Hepatic stellate cell (primary cell): ENCODE data around the gene NDUFB4.
A peak's percentile ranks its signal among the peaks of the same experiment; 100 is the strongest.
"Not testable (repeated sequence)": the region's sequence is repeated elsewhere in the genome, so short reads cannot be mapped to it uniquely, and the experiment has no call there.

ENCODE experiments used
- DNase-seq: peaks from one replicate; pipeline ENCODE4 v3.0.0; 2011; ENCODE audit warnings: low spot score

NDUFB4 gene

GRCh38 chr3:120569222-120570057 lies 26.7 kb upstream of the NDUFB4 start:
- DNase-seq, result no peak

- DNase-seq, result no peak
Observed at GRCh38 chr3:120572027-120572426, 24.1 kb upstream of the NDUFB4 start.

DNA sequence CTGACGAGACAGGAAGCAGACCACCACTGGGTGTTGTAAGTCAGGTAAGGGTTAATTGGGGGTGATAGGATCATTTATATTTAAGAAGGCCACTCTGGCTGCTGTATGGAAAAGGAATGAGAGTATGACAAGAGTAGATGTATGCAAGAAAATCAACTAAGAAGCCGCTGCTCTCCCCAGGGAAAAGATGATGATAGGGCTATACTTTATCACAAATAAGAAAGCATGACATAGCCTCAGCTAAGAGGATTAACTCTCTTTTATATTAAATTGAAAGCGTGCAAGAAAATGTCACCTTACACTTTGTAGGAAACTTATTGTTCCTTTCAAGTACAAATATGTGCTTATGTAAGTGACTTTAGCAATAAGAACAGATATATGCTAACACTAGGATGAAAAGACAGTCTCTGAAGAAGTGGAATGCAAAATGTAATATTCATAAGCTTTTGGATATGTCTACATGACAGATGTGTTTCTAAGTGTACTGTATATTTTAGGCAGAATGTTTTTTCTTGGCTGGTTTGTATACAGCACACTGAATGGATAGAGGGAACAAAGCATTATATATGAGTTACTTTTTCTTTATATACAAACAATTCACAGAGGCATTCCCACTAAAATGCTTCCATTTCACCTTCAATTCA lies 8.7 kb upstream of the NDUFB4 start:
- DNase-seq, result no peak

GRCh38 chr3:120595788-120596115 lies 384 bp upstream of the NDUFB4 start:
- no peak for DNase-seq

- no peak for DNase-seq
Observed at GRCh38 chr3:120596853-120597223, 702 bp downstream of the NDUFB4 start.

- DNase-seq, result no peak
Observed at GRCh38 chr3:120597445-120598049, 1.4 kb downstream of the NDUFB4 start.

DNA sequence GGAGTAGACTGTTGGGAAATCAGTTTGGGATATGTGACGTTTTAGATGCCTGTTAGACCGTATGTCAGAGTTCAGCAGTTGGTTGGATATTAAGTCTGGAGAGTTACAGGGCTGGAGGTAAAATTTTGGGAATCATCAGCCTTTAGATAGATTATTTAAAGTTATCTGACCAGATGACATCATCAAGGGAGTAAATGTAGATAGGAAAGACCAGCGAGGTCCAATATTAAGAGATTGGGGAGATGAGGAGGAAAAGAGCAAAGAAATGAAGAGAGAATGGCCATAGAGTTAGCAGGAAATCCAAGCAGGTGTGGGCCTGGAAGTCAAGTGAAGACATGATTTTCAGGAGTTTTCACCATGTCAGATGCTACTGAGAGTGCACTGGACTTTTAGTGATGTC lies 3.1 kb downstream of the NDUFB4 start:
- DNase-seq, result no peak

DNA sequence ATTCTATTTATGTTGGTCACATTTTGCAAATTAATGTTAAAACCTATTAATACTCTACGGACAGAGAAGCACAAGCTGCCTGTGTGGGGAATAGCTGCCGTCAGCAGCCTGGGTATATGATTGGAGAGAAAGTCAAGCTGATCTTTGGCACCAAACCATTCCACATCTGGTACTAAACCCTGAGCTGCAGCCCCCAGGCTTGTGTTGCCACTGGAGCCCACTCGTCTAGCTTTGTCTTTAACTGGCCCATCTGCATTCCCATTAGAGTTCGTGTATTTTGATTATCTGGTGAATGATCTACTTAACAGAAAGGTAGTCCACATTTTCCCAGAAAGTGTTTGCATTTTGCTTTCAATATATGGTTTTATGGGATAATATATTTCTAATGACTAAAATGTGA lies 5.4 kb downstream of the NDUFB4 start:
- DNase-seq, result no peak

DNA sequence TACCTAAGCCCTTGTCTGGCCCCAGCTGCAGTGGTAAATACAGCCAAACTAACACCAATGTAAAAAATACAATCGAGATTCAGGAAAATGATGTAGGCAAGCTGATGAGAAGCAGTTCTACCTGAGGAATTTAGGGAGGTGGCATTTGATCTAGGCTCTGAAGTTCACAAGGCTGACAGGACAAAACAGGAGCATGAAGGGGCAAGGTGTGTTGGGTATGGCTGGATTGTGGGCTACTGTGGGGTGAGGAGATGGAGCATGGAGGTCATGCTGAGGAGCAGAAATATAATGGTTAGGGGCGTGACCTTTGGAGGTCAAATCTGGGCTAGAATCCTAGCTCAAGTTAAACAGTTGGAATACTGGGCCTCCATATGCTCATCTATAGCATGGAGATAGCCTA lies 6.5 kb downstream of the NDUFB4 start:
- no peak for DNase-seq

- no peak for DNase-seq
Observed at GRCh38 chr3:120604382-120604781, 8.2 kb downstream of the NDUFB4 start.

- no peak for DNase-seq
Observed at GRCh38 chr3:120604784-120605183, 8.6 kb downstream of the NDUFB4 start.

- no peak for DNase-seq
Observed at GRCh38 chr3:120608506-120608905, 12.4 kb downstream of the NDUFB4 start.

- no peak for DNase-seq
Observed at GRCh38 chr3:120614765-120615164, 18.6 kb downstream of the NDUFB4 start.

DNA sequence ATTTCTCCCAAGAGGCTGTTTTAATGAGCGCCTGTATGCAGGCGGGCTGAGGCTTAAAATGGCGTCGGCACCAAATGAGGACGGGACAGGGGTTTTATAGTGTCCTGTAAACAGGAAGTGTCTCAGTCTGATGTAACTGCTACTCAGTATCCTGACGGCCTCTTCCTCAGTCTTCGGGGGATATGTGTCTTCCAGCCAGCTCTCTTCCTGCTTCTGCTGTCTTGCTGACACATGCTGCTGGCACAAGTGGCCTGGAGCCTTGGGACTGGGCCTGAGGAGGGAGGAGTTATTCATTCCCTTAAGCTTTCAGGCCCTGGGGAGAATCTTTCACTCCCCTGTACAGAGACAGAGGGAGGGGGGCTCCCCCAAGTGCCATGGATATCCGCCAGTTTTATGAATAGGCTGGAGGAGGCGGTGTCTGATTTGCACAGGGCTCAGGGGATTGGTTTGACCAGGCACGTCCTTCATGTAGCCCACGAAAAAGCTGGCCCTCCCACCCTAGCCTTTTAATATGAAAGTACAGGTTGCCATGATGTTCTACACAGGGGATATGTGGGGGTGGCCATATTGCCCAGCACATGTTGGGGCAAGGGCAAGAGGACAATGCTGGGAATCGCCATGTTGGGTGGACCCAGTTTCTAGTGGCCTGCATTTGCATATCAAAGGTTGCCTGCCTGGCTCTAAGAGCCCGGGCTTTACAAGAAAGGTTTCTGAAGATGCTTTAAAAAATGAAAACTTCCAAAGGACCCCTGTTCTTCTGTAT lies 19.9 kb downstream of the NDUFB4 start:
- DNase-seq, result peak; percentile 10

DNA sequence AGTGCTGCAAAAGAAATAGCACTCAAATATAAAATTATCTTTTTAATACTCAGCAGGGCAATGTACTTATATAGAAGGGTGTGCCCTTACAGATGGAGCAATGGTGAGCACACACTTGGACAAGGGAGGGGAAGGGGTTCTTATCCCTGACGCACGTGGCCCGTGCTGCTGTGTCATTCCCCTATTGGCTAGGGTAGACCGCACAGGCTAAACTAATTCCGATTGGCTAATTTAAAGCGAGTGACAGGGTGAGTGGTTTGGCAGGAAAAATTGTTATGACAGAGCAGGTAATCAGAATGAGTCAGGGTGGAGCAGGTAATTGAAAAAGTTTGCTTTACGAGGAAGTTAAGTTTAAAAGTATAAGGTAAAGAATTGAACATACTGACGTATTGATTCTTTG lies 20.6 kb downstream of the NDUFB4 start:
- not testable (repeated sequence) for DNase-seq

- no peak for DNase-seq
Observed at GRCh38 chr3:120622457-120622856, 26.3 kb downstream of the NDUFB4 start.

GRCh38 chr3:120622870-120623726 lies 27.0 kb downstream of the NDUFB4 start:
- DNase-seq, result no peak

DNA sequence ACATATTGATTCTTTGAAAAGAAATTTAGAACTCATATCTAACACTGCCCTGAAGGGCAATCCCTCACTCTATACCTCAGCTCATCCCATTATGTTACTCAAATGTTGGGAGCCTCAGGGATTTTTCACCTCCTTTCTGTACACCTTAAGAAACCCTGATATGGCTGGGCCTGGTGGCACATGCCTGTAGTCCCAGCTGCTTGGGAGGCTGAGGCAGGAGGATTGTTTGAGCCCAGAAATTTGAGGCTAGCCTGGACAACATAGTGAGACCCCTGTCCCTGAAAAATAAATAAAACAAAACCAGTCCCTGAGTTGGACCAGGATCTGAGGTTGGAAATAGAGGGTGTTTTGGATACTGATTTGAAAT lies 27.6 kb downstream of the NDUFB4 start:
- no peak for DNase-seq

- no peak for DNase-seq
Observed at GRCh38 chr3:120625159-120625586, 29.0 kb downstream of the NDUFB4 start.

DNA sequence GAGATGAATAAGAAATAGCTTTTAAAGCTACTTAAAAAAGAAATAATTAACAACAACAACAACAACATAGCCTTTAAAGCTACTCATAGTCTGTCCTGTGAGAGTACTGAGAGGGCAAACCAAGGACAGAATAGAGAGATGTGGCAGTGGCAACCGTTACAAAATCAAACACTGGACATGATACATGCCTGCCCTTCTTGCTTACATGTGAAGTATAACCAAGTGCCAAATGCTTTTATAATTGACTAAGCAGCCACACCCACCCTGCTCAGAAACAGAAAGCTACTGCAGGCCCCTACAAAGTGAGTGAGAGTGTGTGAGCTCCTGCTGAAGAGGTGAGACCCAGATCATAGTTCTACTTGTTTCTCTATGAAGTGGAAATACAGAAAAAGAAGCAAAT lies 38.4 kb downstream of the NDUFB4 start:
- DNase-seq, result no peak

GRCh38 chr3:120636795-120637401 lies 40.8 kb downstream of the NDUFB4 start:
- no peak for DNase-seq
